H9 (cell line): Measurements from ENCODE around the gene PCGF5. TPM values are rescaled to one million over a fixed set of nuclear protein-coding genes. Genes with fewer than 3 reads are reported as not detected.

Source experiments
- DNase-seq: peaks from one replicate; pipeline ENCODE4 v3.0.0-alpha.2; 2017
- H2AFZ ChIP-seq: one replicate; pipeline ENCODE4 v1.6.1; 2013; ENCODE audit warnings: mild to moderate bottlenecking, low read length, control low read depth, moderate library complexity
- H2AK5ac ChIP-seq: 2 replicates; pipeline ENCODE4 v1.6.1; 2013; ENCODE audit warnings: low read length, control low read depth, mixed read lengths; ENCODE audit not compliant: insufficient read length
- H2BK120ac ChIP-seq: one replicate; pipeline ENCODE4 v1.6.1; 2013; ENCODE audit warnings: low read depth, mild to moderate bottlenecking, low read length, control low read depth, inconsistent platforms; ENCODE audit not compliant: poor library complexity, severe bottlenecking
- H2BK12ac ChIP-seq: 2 replicates; pipeline ENCODE4 v1.6.1; 2013; ENCODE audit warnings: low read length, control low read depth, mixed read lengths, low read depth; ENCODE audit not compliant: insufficient read length
- H2BK15ac ChIP-seq: 2 replicates; pipeline ENCODE4 v1.6.1; 2013; ENCODE audit warnings: low read depth, low read length, control low read depth
- H2BK20ac ChIP-seq: one replicate; pipeline ENCODE4 v1.6.1; 2013; ENCODE audit warnings: low read depth, mild to moderate bottlenecking, low read length, control low read depth, inconsistent platforms; ENCODE audit not compliant: poor library complexity, severe bottlenecking
- H2BK5ac ChIP-seq: 2 replicates; pipeline ENCODE4 v1.6.1; 2013; ENCODE audit warnings: low read length, control low read depth, mixed read lengths; ENCODE audit not compliant: insufficient read length
- H3K14ac ChIP-seq: 2 replicates; pipeline ENCODE4 v1.6.1; 2013; ENCODE audit warnings: low read length, control low read depth; ENCODE audit not compliant: insufficient read depth
- H3K18ac ChIP-seq: 2 replicates; pipeline ENCODE4 v1.6.1; 2013; ENCODE audit warnings: low read depth, mild to moderate bottlenecking, mixed read lengths, low read length, control low read depth; ENCODE audit not compliant: insufficient read length
- H3K23ac ChIP-seq: 2 replicates; pipeline ENCODE4 v1.6.1; 2013; ENCODE audit warnings: low read length, control low read depth, mixed read lengths, low read depth; ENCODE audit not compliant: insufficient read length
- H3K23me2 ChIP-seq: 2 replicates; pipeline ENCODE4 v1.6.1; 2013; ENCODE audit warnings: low read depth, mild to moderate bottlenecking, mixed read lengths, low read length, control low read depth; ENCODE audit not compliant: insufficient read length, poor library complexity, severe bottlenecking
- H3K27ac ChIP-seq: 2 replicates; pipeline ENCODE4 v1.5.1; 2013; ENCODE audit warnings: low read length, control low read depth, mixed read lengths, low read depth; ENCODE audit not compliant: insufficient read length
- H3K27me3 ChIP-seq: 2 replicates; pipeline ENCODE4 v1.6.1; 2013; ENCODE audit warnings: low read length, control low read depth, inconsistent platforms; ENCODE audit not compliant: insufficient read depth
- H3K4ac ChIP-seq: 2 replicates; pipeline ENCODE4 v1.6.1; 2013; ENCODE audit warnings: low read depth, mild to moderate bottlenecking, control low read depth, inconsistent platforms, low read length, moderate library complexity
- H3K4me1 ChIP-seq: 2 replicates; pipeline ENCODE4 v1.6.1; 2013; ENCODE audit warnings: low read length, control low read depth, inconsistent platforms; ENCODE audit not compliant: insufficient read depth
- H3K4me2 ChIP-seq: 2 replicates; pipeline ENCODE4 v1.6.1; 2013; ENCODE audit warnings: low read length, control low read depth, mixed read lengths; ENCODE audit not compliant: insufficient read length, insufficient read depth
- H3K56ac ChIP-seq: 2 replicates; pipeline ENCODE4 v1.6.1; 2013; ENCODE audit warnings: low read depth, mild to moderate bottlenecking, mixed read lengths, low read length, control low read depth; ENCODE audit not compliant: insufficient read length
- H3K79me1 ChIP-seq: 2 replicates; pipeline ENCODE4 v1.6.1; 2013; ENCODE audit warnings: low read depth, mild to moderate bottlenecking, moderate library complexity, low read length, control low read depth, inconsistent platforms; ENCODE audit not compliant: insufficient read depth, poor library complexity, severe bottlenecking
- H3K79me2 ChIP-seq: 2 replicates; pipeline ENCODE4 v1.6.1; 2013; ENCODE audit warnings: low read length, control low read depth, inconsistent platforms; ENCODE audit not compliant: insufficient read depth
- H3K9ac ChIP-seq: 2 replicates; pipeline ENCODE4 v1.6.1; 2013; ENCODE audit warnings: low read length, control low read depth, mixed read lengths; ENCODE audit not compliant: insufficient read length; ENCODE audit errors: extremely low read depth
- H3K9me3 ChIP-seq: one replicate; pipeline ENCODE4 v1.6.1; 2013; ENCODE audit warnings: low read depth, low read length, inconsistent platforms; ENCODE audit not compliant: control insufficient read depth
- H3T11ph ChIP-seq: one replicate; pipeline ENCODE4 v1.6.1; 2013; ENCODE audit warnings: mild to moderate bottlenecking, low read length, control low read depth, inconsistent platforms
- H4K20me1 ChIP-seq: one replicate; pipeline ENCODE4 v1.6.1; 2013; ENCODE audit not compliant: control insufficient read depth, insufficient read length, insufficient read depth
- H4K5ac ChIP-seq: 2 replicates; pipeline ENCODE4 v1.6.1; 2013; ENCODE audit warnings: low read depth, mild to moderate bottlenecking, mixed read lengths, low read length, control low read depth; ENCODE audit not compliant: insufficient read length
- H4K8ac ChIP-seq: replicated peaks from 2 replicates; pipeline ENCODE4 v1.6.1; 2013; ENCODE audit warnings: low read length, control low read depth, mixed read lengths, low read depth; ENCODE audit not compliant: insufficient read length
- H4K91ac ChIP-seq: 2 replicates; pipeline ENCODE4 v1.6.1; 2013; ENCODE audit warnings: low read depth, mild to moderate bottlenecking, moderate library complexity, mixed read lengths, low read length, control low read depth; ENCODE audit not compliant: insufficient read length
- H3K27ac Mint-ChIP-seq, 3 experiments: 2 replicates in 2 of 3; 3 replicates in 1 of 3; pipeline ENCODE4 v1.8.0; 2020 to 2021; ENCODE audit warnings: mixed read lengths in 3 of 3, mild to moderate bottlenecking in 1 of 3, moderate library complexity in 1 of 3
- H3K27me3 Mint-ChIP-seq: 2 replicates; pipeline ENCODE4 v1.8.0; 2021; ENCODE audit warnings: low read depth, mild to moderate bottlenecking, moderate library complexity, mixed read lengths
- H3K36me3 Mint-ChIP-seq, 3 experiments: 2 replicates in 2 of 3; 3 replicates in 1 of 3; pipeline ENCODE4 v1.8.0; 2020 to 2021; ENCODE audit warnings: low read depth in 3 of 3, mixed read lengths in 3 of 3; ENCODE audit not compliant: insufficient read depth in 1 of 3
- H3K4me1 Mint-ChIP-seq, 2 experiments: 2 replicates each; pipeline ENCODE4 v1.8.0; 2020; ENCODE audit warnings: mixed read lengths in 2 of 2
- H3K4me3 Mint-ChIP-seq, 2 experiments: 2 replicates in 1 of 2; 3 replicates in 1 of 2; pipeline ENCODE4 v1.8.0; 2020 to 2021; ENCODE audit warnings: mild to moderate bottlenecking in 2 of 2, mixed read lengths in 2 of 2, moderate library complexity in 1 of 2
- H3K9me3 Mint-ChIP-seq, 2 experiments: 2 replicates in 1 of 2; 3 replicates in 1 of 2; pipeline ENCODE4 v1.8.0; 2020; ENCODE audit warnings: mild to moderate bottlenecking in 2 of 2, mixed read lengths in 2 of 2, moderate library complexity in 1 of 2
- CTCF ChIP-seq: fragments of 200-600 bp; sonication (generic); conservative IDR thresholded peaks from 3 replicates; pipeline ENCODE4 v1.8.0; 2021; ENCODE audit warnings: antibody characterized with exemption, mild to moderate bottlenecking
- WGBS: extraction: QIAGEN DNeasy Blood & Tissue Kit; methylation state at CpG from one replicate; pipeline ENCODE4 v1.1.7; 2013; ENCODE audit warnings: missing lambda C conversion rate, low lambda C conversion rate, mixed read lengths; ENCODE audit not compliant: insufficient read length; ENCODE audit errors: extremely low coverage; 5-methylcytosine and 5-hydroxymethylcytosine counted together
- total RNA-seq: library from RNA; stranded (reverse); gene quantifications from 2 replicates; pipeline ENCODE4 v1.2.1, GENCODE V29; 2021

Gene PCGF5
- total RNA-seq, 1 experiment from 2014 or later = 6.9 TPM

GRCh38 chr10:91250341-91250740, 29.9 kb downstream of the PCGF5 start:
- Histone ChIP-seq H3K23me2 (no peaks in the 10 kb centered on the region), H4K5ac (no peak overlapping the region), H3K4me2 (no peak overlapping the region), H3K9me3 (no peaks in the 10 kb centered on the region), H4K8ac (no peak overlapping the region), H2BK20ac (no peak overlapping the region), H3K4me1 (no peaks in the 10 kb centered on the region), H3K4ac (no peak overlapping the region), H3K27ac (no peak overlapping the region), H2BK12ac (no peak overlapping the region), H2BK120ac (no peak overlapping the region), H3K9ac (no peak overlapping the region), H4K91ac (no peak overlapping the region), H3K79me1 (no peaks in the 10 kb centered on the region), H3K18ac (no peak overlapping the region), H2AFZ (no peak overlapping the region), H3K79me2 (no peaks in the 10 kb centered on the region), H3K27me3 (no peaks in the 10 kb centered on the region), H4K20me1 (no peaks in the 10 kb centered on the region), H3K23ac (no peak overlapping the region), H2AK5ac (no peak overlapping the region), H2BK15ac (no peak overlapping the region), H3T11ph (no peak overlapping the region), H3K14ac (no peak overlapping the region), H2BK5ac (no peak overlapping the region), H3K56ac (no peak overlapping the region)
- H3K27me3 Mint-ChIP-seq = peaks cover 1% of the 10 kb centered on the region; the same call in 1 of the 2 replicates
- WGBS = no CpG with 5 or more reads among the region's 1 CpG
- H3K4me3 Mint-ChIP-seq = no peak overlapping the region
- H3K4me1 Mint-ChIP-seq = no peaks in the 10 kb centered on the region
- H3K27ac Mint-ChIP-seq = no peak overlapping the region
- H3K9me3 Mint-ChIP-seq = peaks cover 2% of the 10 kb centered on the region in 2 experiments; a peak in 2 of 5 replicates
- 0 out of 7 replicates have a peak, but pooled peaks cover 0 to 1% (median 0%) of the 10 kb centered on the region in 3 experiments for H3K36me3 Mint-ChIP-seq
- DNase-seq = no peak
- no peak for TF ChIP-seq CTCF
